H1 (cell line): ENCODE results near the gene SLC35B4. TPM values are rescaled to one million over a fixed set of nuclear protein-coding genes. Genes with fewer than 3 reads are reported as not detected.

Source experiments
- CBX8 ChIP-seq: fragments of 300-800, 300-1000 bp; sonication (generic); IDR thresholded peaks from 2 replicates; pipeline ENCODE4 v1.7.1; 2016; ENCODE audit warnings: low read depth, low read length, borderline replicate concordance
- POLR2AphosphoS5 ChIP-seq: IDR thresholded peaks from 2 replicates; pipeline ENCODE4 v1.6.1; 2011; ENCODE audit warnings: low read depth, low read length
- SP2 ChIP-seq: IDR thresholded peaks from 2 replicates; pipeline ENCODE4 v1.6.1; 2012; ENCODE audit warnings: mild to moderate bottlenecking, low read length, inconsistent platforms
- SP4 ChIP-seq: IDR thresholded peaks from 2 replicates; pipeline ENCODE4 v1.6.1; 2012; ENCODE audit warnings: low read length, inconsistent platforms
- polyA plus RNA-seq, 7 experiments: library from polyadenylated mRNA; depleted of rRNA in 3 of 7; stranded (reverse) in 5 of 7; unstranded in 2 of 7; fragments of >200 nt in 5 of 7; fragments of 200-250 nt in 2 of 7; gene quantifications; 1 replicate in 5 of 7; 2 replicates in 1 of 7; 4 replicates in 1 of 7; pipeline versions ENCODE4 v1.2.1 to v1.2.3, GENCODE V29; 2011 to 2013; ENCODE audit warnings: missing spikeins in 2 of 7, mixed read lengths in 2 of 7
- total RNA-seq: library from RNA; stranded (reverse); fragmentation: NEBNext Ultra II Directional; extraction: Animal tissue kit (Norgen Biotek cat#: 25700); gene quantifications from 2 replicates; pipeline ENCODE4 v1.2.1, GENCODE V29; 2021

The SLC35B4 gene
- total and polyA plus RNA-seq, 2 of the 8 experiments (the other 6 are each of a cell fraction or from before 2014, with no cell fraction given): 28.9 to 34.6 TPM

DNA sequence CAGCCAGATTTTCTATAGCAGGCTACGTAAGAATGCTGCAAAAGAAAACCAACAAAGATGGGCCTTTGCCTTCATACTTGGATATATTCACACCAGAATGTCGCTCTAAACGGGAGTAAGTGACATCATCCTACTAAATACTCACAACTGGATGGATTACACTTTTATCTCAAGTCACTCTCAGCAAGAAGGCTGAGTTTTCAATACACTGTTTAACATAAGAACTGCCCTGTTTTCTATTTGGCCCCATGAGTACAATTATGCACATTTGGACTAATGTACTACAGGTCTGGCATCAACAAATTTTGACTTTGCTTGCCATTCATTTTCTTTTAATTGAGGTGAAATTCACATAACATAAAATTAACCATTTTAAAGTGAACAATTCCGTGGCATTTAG is 8.2 kb downstream of the SLC35B4 start (continued):
- TF ChIP-seq SP4 (no peak), CBX8 (no peak), POLR2AphosphoS5 (no peak), SP2 (no peak)
